CD4-positive, alpha-beta memory T cell (primary cell): Measurements from ENCODE around the gene INPP5B. TPM values are rescaled to one million over a fixed set of nuclear protein-coding genes. Genes with fewer than 3 reads are reported as not detected.
"Not testable (repeated sequence)": the region's sequence is repeated elsewhere in the genome, so short reads cannot be mapped to it uniquely, and the experiment has no call there.

Experiments
- CTCF ChIA-PET: fragments of 350-600 bp; sonication (Branson Sonifier 250); formaldehyde crosslinking; loops from one replicate; lab custom pipeline; 2021; ENCODE audit warnings: inconsistent platforms; ENCODE audit not compliant: partially characterized antibody; lab: Charles Lee
- POLR2A ChIA-PET: fragments of 350-600 bp; sonication (Branson Sonifier 250); formaldehyde crosslinking; loops from one replicate; lab custom pipeline; 2021; ENCODE audit not compliant: partially characterized antibody; lab: Charles Lee
- DNase-seq, 5 donors: peaks; one replicate each; pipeline versions ENCODE4 v3.0.0 to v3.0.0-alpha.2; 2020 to 2022; ENCODE audit warnings: mixed read lengths in 1 of 5
- H3K27ac ChIP-seq: one replicate; pipeline ENCODE4 v1.7.0; 2013; ENCODE audit warnings: low read depth, low read length
- H3K27me3 ChIP-seq: 2 replicates; pipeline ENCODE4 v1.7.0; 2013; ENCODE audit warnings: mild to moderate bottlenecking, low read length, moderate library complexity; ENCODE audit not compliant: insufficient read depth
- H3K36me3 ChIP-seq: 2 replicates; pipeline ENCODE4 v1.7.0; 2013; ENCODE audit warnings: mild to moderate bottlenecking, low read length, moderate library complexity; ENCODE audit not compliant: insufficient read depth
- H3K4me1 ChIP-seq: 2 replicates; pipeline ENCODE4 v1.7.0; 2013; ENCODE audit warnings: mild to moderate bottlenecking, low read length, moderate library complexity; ENCODE audit not compliant: insufficient read depth
- H3K4me3 ChIP-seq, 2 donors: one replicate each; pipeline ENCODE4 v1.7.0; 2013; ENCODE audit warnings: low read length in 2 of 2, mild to moderate bottlenecking in 1 of 2
- H3K9me3 ChIP-seq, 2 donors: one replicate each; pipeline ENCODE4 v1.7.0; 2013; ENCODE audit warnings: low read length in 2 of 2, control low read depth in 1 of 2; ENCODE audit not compliant: control insufficient read depth in 1 of 2
- H3K27ac Mint-ChIP-seq, 7 donors: one replicate each; pipeline ENCODE4 v1.8.0; 2020 to 2021; ENCODE audit warnings: mixed read lengths in 7 of 7, mild to moderate bottlenecking in 6 of 7, inconsistent platforms in 3 of 7, moderate library complexity in 3 of 7
- H3K27me3 Mint-ChIP-seq, 2 donors: one replicate each; pipeline ENCODE4 v1.8.0; 2020 to 2021; ENCODE audit warnings: mixed read lengths in 2 of 2
- H3K36me3 Mint-ChIP-seq, 2 donors: one replicate each; pipeline ENCODE4 v1.8.0; 2020 to 2021; ENCODE audit warnings: mixed read lengths in 2 of 2, inconsistent platforms in 1 of 2, mild to moderate bottlenecking in 1 of 2
- H3K4me1 Mint-ChIP-seq, 4 donors: one replicate each; pipeline ENCODE4 v1.8.0; 2020 to 2021; ENCODE audit warnings: mixed read lengths in 4 of 4, mild to moderate bottlenecking in 1 of 4
- H3K4me3 Mint-ChIP-seq, 8 donors: one replicate each; pipeline ENCODE4 v1.8.0; 2020 to 2021; ENCODE audit warnings: mixed read lengths in 8 of 8, mild to moderate bottlenecking in 7 of 8, moderate library complexity in 6 of 8, inconsistent platforms in 3 of 8
- H3K9me3 Mint-ChIP-seq, 8 donors: one replicate each; pipeline ENCODE4 v1.8.0; 2020 to 2021; ENCODE audit warnings: mixed read lengths in 8 of 8, mild to moderate bottlenecking in 5 of 8, inconsistent platforms in 3 of 8, moderate library complexity in 1 of 8
- intact Hi-C: fragments of 100-400 bp; cut with micrococcal nuclease; formaldehyde crosslinking; loops from one replicate; pipeline ENCODE4 v1.15.1; 2023
- polyA plus RNA-seq, 2 donors: library from polyadenylated mRNA; unstranded; fragments of 300-500 nt; fragmentation: Illumina TruSeq; gene quantifications; one replicate each; pipeline ENCODE4 v1.2.3, GENCODE V29; 2021
- total RNA-seq, 2 experiments: library from RNA; stranded (reverse); gene quantifications; one replicate each; pipeline ENCODE4 v1.2.3, GENCODE V29; 2021

The INPP5B gene
- total and polyA plus RNA-seq, 4 experiments from 2014 or later: 8.9 to 35.7 (median 26.2) TPM

- CTCF ChIA-PET: no interaction called here
- H3K4me3 ChIP-seq: no peak overlapping the region
- H3K4me1 ChIP-seq: peaks cover 13% of the 10 kb centered on the region
- no peaks in the 10 kb centered on the region for H3K36me3 Mint-ChIP-seq
- no peak for DNase-seq
- H3K4me1 Mint-ChIP-seq: peaks cover 3 to 15% (median 9%) of the 10 kb centered on the region in 4 donors
- POLR2A ChIA-PET: no interaction called here
- no peaks in the 10 kb centered on the region for H3K27me3 ChIP-seq
- intact Hi-C loops: no loop called here
- H3K27ac Mint-ChIP-seq: no peak overlapping the region
- no peaks in the 10 kb centered on the region for H3K36me3 ChIP-seq
- no peak overlapping the region for H3K4me3 Mint-ChIP-seq
- H3K27me3 Mint-ChIP-seq: peaks cover 0 to 2% of the 10 kb centered on the region in 2 donors
- no peaks in the 10 kb centered on the region for H3K9me3 ChIP-seq
- no peaks in the 10 kb centered on the region for H3K9me3 Mint-ChIP-seq
- no peak overlapping the region for H3K27ac ChIP-seq
These were observed 2.6 kb downstream of the INPP5B start for GRCh38 chr1:37944086-37944763.

- ChIA-PET POLR2A (interaction anchor here (1.5 kb wide), 1 partner anchor 9 kb away, joined by 8 read pairs; no protein-coding TSS in a partner anchor), CTCF (no interaction called here)
- DNase-seq: no peak
- Mint-ChIP-seq H3K4me3 (no peak overlapping the region), H3K36me3 (no peaks in the 10 kb centered on the region), H3K27ac (no peak overlapping the region), H3K27me3 (no peaks in the 10 kb centered on the region), H3K4me1 (no peaks in the 10 kb centered on the region), H3K9me3 (peaks cover 0 to 2% (median 0%) of the 10 kb centered on the region in 8 donors)
- Histone ChIP-seq H3K9me3 (no peaks in the 10 kb centered on the region), H3K27ac (no peak overlapping the region), H3K36me3 (no peaks in the 10 kb centered on the region), H3K4me1 (no peaks in the 10 kb centered on the region), H3K4me3 (no peak overlapping the region), H3K27me3 (no peaks in the 10 kb centered on the region)
- intact Hi-C loops: no loop called here
These were observed 6.4 kb downstream of the INPP5B start for GRCh38 chr1:37940299-37940947.

- H3K4me3 ChIP-seq, H3K27me3 ChIP-seq, POLR2A ChIA-PET, H3K4me1 Mint-ChIP-seq, DNase-seq, H3K36me3 Mint-ChIP-seq, H3K27ac Mint-ChIP-seq, H3K4me1 ChIP-seq, H3K9me3 Mint-ChIP-seq, H3K36me3 ChIP-seq, H3K4me3 Mint-ChIP-seq, intact Hi-C loops, H3K9me3 ChIP-seq, H3K27ac ChIP-seq, H3K27me3 Mint-ChIP-seq: not testable (repeated sequence)
- CTCF ChIA-PET: interaction anchor here (1.0 to 1.6 kb wide), 3 partner anchors 12 to 53 kb away, joined by 3 to 4 read pairs (median 3); partner anchors contain the start of gene SF3A3
These were observed 10.1 kb downstream of the INPP5B start for GRCh38 chr1:37936760-37937159.

GRCh38 chr1:37932759-37933158 is 14.1 kb downstream of the INPP5B start:
- Mint-ChIP-seq H3K36me3 (peaks cover 0 to 10% of the 10 kb centered on the region in 2 donors), H3K4me3 (peak overlapping the region; percentile 31 to 76 (median 57)), H3K27me3 (no peaks in the 10 kb centered on the region), H3K4me1 (peaks cover 17 to 34% (median 27%) of the 10 kb centered on the region in 4 donors), H3K9me3 (peaks cover 0 to 2% (median 0%) of the 10 kb centered on the region in 8 donors), H3K27ac (peak overlapping the region in 1 of 7 donors; percentile 31)
- Histone ChIP-seq H3K27me3 (no peaks in the 10 kb centered on the region), H3K4me1 (peaks cover 26% of the 10 kb centered on the region), H3K27ac (no peak overlapping the region), H3K9me3 (no peaks in the 10 kb centered on the region), H3K4me3 (no peak overlapping the region), H3K36me3 (no peaks in the 10 kb centered on the region)
- POLR2A ChIA-PET: interaction anchor here (2.1 to 2.7 kb wide), 2 partner anchors 10 to 17 kb away, joined by 7 to 11 read pairs; no protein-coding TSS in a partner anchor
- intact Hi-C loops: no loop called here
- CTCF ChIA-PET: interaction anchor here (0.7 kb wide), 1 partner anchor 1090 kb away, joined by 4 read pairs; no protein-coding TSS in a partner anchor
- DNase-seq: no peak

GRCh38 chr1:37931361-37932158 is 15.3 kb downstream of the INPP5B start:
- Mint-ChIP-seq H3K27ac (peak overlapping the region; percentile 69 to 95 (median 91)), H3K27me3 (no peaks in the 10 kb centered on the region), H3K4me3 (peak overlapping the region; percentile 93 to 99 (median 96)), H3K9me3 (peaks cover 0 to 2% (median 0%) of the 10 kb centered on the region in 8 donors), H3K36me3 (peaks cover 0 to 10% of the 10 kb centered on the region in 2 donors), H3K4me1 (peaks cover 21 to 45% (median 32%) of the 10 kb centered on the region in 4 donors)
- no peaks in the 10 kb centered on the region for H3K9me3 ChIP-seq
- peak overlapping the region; percentile 58 to 71 for H3K4me3 ChIP-seq
- ChIA-PET POLR2A (interaction anchor here (0.6 to 2.7 kb wide), 14 partner anchors 9 to 417 kb away, joined by 3 to 11 read pairs (median 4); partner anchors contain the start of genes C1orf122, INPP5B, MEAF6 and MTF1), CTCF (interaction anchor here (1.3 to 1.8 kb wide), 2 partner anchors 18 to 39 kb away, joined by 4 read pairs; no protein-coding TSS in a partner anchor)
- peaks cover 34% of the 10 kb centered on the region for H3K4me1 ChIP-seq
- intact Hi-C loops: loop anchor here (1.0 kb wide), 3 partner anchors 59 to 457 kb away; partner anchors contain the start of genes CDCA8, SF3A3 and ZC3H12A
- H3K36me3 ChIP-seq: no peaks in the 10 kb centered on the region
- H3K27me3 ChIP-seq: no peaks in the 10 kb centered on the region
- peak; percentile 95 to 97 (median 97) for DNase-seq
- peak overlapping the region; percentile 70 for H3K27ac ChIP-seq

- ChIA-PET POLR2A (interaction anchor here (0.9 to 2.7 kb wide), 12 partner anchors 8 to 417 kb away, joined by 3 to 11 read pairs (median 4); partner anchors contain the start of genes C1orf122, MEAF6, MTF1 and SF3A3), CTCF (interaction anchor here (1.3 to 1.8 kb wide), 2 partner anchors 18 to 38 kb away, joined by 4 read pairs; no protein-coding TSS in a partner anchor)
- Histone ChIP-seq H3K4me1 (peaks cover 39% of the 10 kb centered on the region), H3K27me3 (no peaks in the 10 kb centered on the region), H3K9me3 (no peaks in the 10 kb centered on the region), H3K4me3 (peak overlapping the region; percentile 58 to 64), H3K27ac (peak overlapping the region; percentile 70), H3K36me3 (no peaks in the 10 kb centered on the region)
- Mint-ChIP-seq H3K27me3 (no peaks in the 10 kb centered on the region), H3K4me3 (peak overlapping the region; percentile 93 to 99 (median 96)), H3K9me3 (no peaks in the 10 kb centered on the region), H3K36me3 (peaks cover 0 to 10% of the 10 kb centered on the region in 2 donors), H3K4me1 (peaks cover 24 to 49% (median 35%) of the 10 kb centered on the region in 4 donors), H3K27ac (peak overlapping the region; percentile 69 to 95 (median 91))
- intact Hi-C loops: loop anchor here (1.0 kb wide), 3 partner anchors 59 to 457 kb away; partner anchors contain the start of genes CDCA8, SF3A3 and ZC3H12A
- peak in 2 of 5 donors; percentile 2 to 7 for DNase-seq
These were observed 15.8 kb downstream of the INPP5B start for GRCh38 chr1:37931102-37931360.
